Small intestine (tissue), 7 donors: ENCODE results near the gene UBXN11. TPM values are rescaled to one million over a fixed set of nuclear protein-coding genes. Genes with fewer than 3 reads are reported as not detected.
"Not testable (repeated sequence)": the region's sequence is repeated elsewhere in the genome, so short reads cannot be mapped to it uniquely, and the experiment has no call there.

Experiments used
- DNase-seq, 2 donors: peaks; one replicate each; pipeline versions ENCODE4 v3.0.0 to v3.0.0-alpha.2; 2013
- FAIRE-seq: peaks from 2 replicates; lab custom pipeline; 2012; peaks lifted over from hg19 to GRCh38; lab: Jason Lieb, UNC
- H3K27ac ChIP-seq, 3 donors: one replicate each; pipeline ENCODE4 v1.5.1; 2013; ENCODE audit warnings: low read length in 2 of 3, mild to moderate bottlenecking in 2 of 3, control low read depth in 1 of 3, inconsistent platforms in 1 of 3, low read depth in 1 of 3, moderate library complexity in 1 of 3
- H3K27me3 ChIP-seq, 3 donors: one replicate each; pipeline ENCODE4 v1.6.1; 2013; ENCODE audit warnings: low read length in 3 of 3, inconsistent platforms in 1 of 3; ENCODE audit not compliant: control insufficient read depth in 3 of 3, insufficient read depth in 3 of 3
- H3K36me3 ChIP-seq, 3 donors: one replicate each; pipeline ENCODE4 v1.6.1; 2013; ENCODE audit warnings: low read length in 3 of 3, inconsistent platforms in 1 of 3, low read depth in 1 of 3, mild to moderate bottlenecking in 1 of 3, moderate library complexity in 1 of 3; ENCODE audit not compliant: control insufficient read depth in 3 of 3, insufficient read depth in 2 of 3
- H3K4me1 ChIP-seq, 3 donors: one replicate each; pipeline ENCODE4 v1.6.1; 2013; ENCODE audit warnings: low read length in 2 of 3, inconsistent platforms in 1 of 3, low read depth in 1 of 3, mild to moderate bottlenecking in 1 of 3, moderate library complexity in 1 of 3; ENCODE audit not compliant: control insufficient read depth in 3 of 3, insufficient read depth in 2 of 3
- H3K4me3 ChIP-seq, 3 donors: one replicate each; pipeline ENCODE4 v1.5.1; 2013; ENCODE audit warnings: low read length in 3 of 3, control low read depth in 1 of 3, inconsistent platforms in 1 of 3, low read depth in 1 of 3, mild to moderate bottlenecking in 1 of 3, moderate library complexity in 1 of 3
- H3K9me3 ChIP-seq, 2 donors: one replicate each; pipeline ENCODE4 v1.6.1; 2013; ENCODE audit warnings: low read depth in 1 of 2, low read length in 1 of 2; ENCODE audit not compliant: control insufficient read depth in 2 of 2, insufficient read depth in 1 of 2
- WGBS, 3 donors: extraction: QIAGEN DNeasy Blood & Tissue Kit; methylation state at CpG; one replicate each; pipeline ENCODE4 v1.1.7; 2013; 5-methylcytosine and 5-hydroxymethylcytosine counted together
- polyA plus RNA-seq, 4 donors: library from polyadenylated mRNA; stranded (reverse) in 3 of 4; unstranded in 1 of 4; fragments of 200-250 nt in 3 of 4; fragments of 120-200 nt in 1 of 4; gene quantifications; one replicate each; pipeline versions ENCODE4 v1.2.1 to v1.2.3, GENCODE V29; 2013
- donor health status: healthy with polysubstance abuse.
- donor health status: control.
- donor health status: control.
- donor health status: Bipolar disorder and iron deficiency.
- donor health status: healthy.

UBXN11 gene
- polyA plus RNA-seq, 4 donors, result 1.1 to 35.5 (median 11.4) TPM

DNA sequence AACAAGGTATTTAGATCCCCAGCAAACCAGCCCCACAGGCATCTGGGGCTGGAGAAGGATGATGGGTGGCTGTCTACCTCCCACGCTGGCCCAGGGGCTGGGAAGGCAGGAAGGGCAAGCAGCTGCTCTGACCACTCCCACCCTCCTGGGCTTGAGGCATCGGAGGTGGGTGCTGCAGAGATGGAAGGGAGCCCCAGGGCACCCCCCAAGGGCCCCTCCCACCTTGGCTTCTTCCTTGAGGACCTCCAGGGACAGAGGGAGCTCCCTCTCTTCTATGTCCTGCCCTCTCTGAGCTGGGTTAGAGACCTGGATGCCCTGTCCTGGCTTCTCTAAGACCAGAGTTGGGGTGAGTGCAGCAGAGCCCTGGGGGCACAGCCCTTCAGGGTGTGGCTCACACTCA lies 14.5 kb upstream of the UBXN11 start:
- H3K4me1 ChIP-seq, result peaks cover 0 to 4% (median 0%) of the 10 kb centered on the region in 3 donors
- no peaks in the 10 kb centered on the region for H3K27me3 ChIP-seq
- no peaks in the 10 kb centered on the region for H3K9me3 ChIP-seq
- 62 to 80% (median 65%) methylated on average over 2 of the region's 2 CpGs for WGBS, 3 donors
- FAIRE-seq (no peak), DNase-seq (no peak)
- H3K27ac ChIP-seq, result no peak overlapping the region
- peaks cover 0 to 35% (median 4%) of the 10 kb centered on the region in 3 donors for H3K36me3 ChIP-seq
- no peak overlapping the region for H3K4me3 ChIP-seq

DNA sequence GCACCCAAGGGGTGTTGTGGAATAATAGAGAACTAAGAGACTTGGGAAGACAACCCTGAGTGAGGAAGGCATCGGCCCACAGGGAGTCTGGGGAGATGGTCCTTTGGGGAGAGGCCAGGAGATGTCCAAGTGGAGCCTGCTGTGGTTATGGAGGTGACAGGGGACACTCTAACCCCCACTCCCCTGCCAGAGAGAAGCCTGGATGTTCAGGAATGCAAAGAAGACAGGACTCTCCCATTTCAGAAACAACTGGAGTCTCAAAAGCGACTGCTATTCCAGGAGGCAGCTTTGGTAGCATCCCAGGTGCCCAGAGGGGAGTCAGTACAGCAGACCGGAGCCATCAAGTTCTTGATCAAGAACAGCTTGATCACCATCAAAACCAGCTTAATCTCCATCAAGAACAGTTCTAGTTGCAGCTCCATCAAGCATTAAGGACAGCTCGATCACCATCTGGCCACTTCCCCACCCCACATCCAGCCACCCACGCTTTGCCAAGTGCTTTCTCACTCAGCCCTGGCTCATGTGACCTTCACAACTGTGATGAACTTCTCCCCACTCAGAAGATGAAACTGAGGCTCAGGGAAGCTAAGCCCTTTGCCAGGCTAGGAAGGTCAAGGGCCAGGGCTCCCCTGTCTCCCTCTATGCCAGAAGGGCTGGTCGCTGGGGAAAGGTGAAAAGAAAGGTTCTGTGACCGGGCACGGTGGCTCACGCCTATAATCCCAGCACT lies 12.1 kb upstream of the UBXN11 start:
- peak overlapping the region in 1 of 3 donors; percentile 36 for H3K27ac ChIP-seq
- FAIRE-seq, result no peak
- 66 to 77% (median 68%) methylated on average over 9 of the region's 9 CpGs for WGBS, 3 donors
- DNase-seq, result no peak
- H3K9me3 ChIP-seq, result no peaks in the 10 kb centered on the region
- peaks cover 0 to 28% (median 2%) of the 10 kb centered on the region in 3 donors for H3K36me3 ChIP-seq
- peak overlapping the region; percentile 8 to 61 (median 37) for H3K4me3 ChIP-seq
- peaks cover 0 to 4% (median 0%) of the 10 kb centered on the region in 3 donors for H3K4me1 ChIP-seq
- H3K27me3 ChIP-seq, result peaks cover 0 to 2% (median 0%) of the 10 kb centered on the region in 3 donors

DNA sequence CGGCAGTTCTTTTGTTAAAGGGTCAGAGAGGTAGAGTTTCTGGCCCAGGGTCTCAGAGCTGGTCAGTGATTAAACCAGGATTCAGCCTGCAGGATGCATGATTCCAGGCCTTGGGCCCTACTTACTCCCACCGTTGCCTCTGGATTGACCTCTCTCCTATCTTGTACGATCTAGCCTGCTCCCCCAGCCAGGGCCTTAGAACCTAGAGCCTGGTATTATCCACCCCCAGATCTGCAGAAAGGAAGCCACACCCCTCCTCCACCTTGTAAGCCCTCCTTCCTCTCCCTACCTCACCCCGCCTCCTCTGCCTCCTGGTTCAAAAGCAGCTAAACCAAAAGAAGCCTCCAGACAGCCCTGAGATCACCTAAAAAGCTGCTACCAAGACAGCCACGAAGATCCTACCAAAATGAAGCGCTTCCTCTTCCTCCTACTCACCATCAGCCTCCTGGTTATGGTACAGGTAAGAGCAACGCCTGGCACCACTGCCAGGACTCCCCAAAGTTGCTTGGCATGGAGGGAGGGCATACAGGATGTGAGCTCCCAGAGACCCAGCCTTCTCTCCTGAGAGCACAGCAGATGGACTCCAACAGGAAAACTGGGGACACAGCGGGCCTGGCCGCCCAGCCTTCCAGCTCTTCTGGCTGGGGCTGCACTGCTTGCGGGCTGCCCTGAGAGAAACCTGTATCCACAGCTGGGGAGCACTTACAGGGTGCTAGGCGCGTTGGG lies 11.3 kb upstream of the UBXN11 start, which contains the start of gene CD52:
Gene CD52 (plus strand): TSS at position 347 of the 726 bp plus-strand sequence. CDS start 60 bp downstream, at position 407.
- Histone ChIP-seq H3K27ac (peak within 1 kb of the TSS in 2 of 3 donors; percentile 36 to 49), H3K4me3 (peak within 1 kb of the TSS; percentile 8 to 61 (median 37)), H3K4me1 (peaks cover 0 to 4% (median 0%) of the 10 kb centered on the region in 3 donors), H3K27me3 (peaks cover 0 to 2% (median 0%) of the 10 kb centered on the region in 3 donors), H3K36me3 (peaks cover 0 to 22% (median 2%) of the 10 kb centered on the region in 3 donors), H3K9me3 (no peaks in the 10 kb centered on the region)
- FAIRE-seq, result no peak
- DNase-seq, result peak in 1 of 2 donors; percentile 45
- 59 to 78% (median 60%) methylated on average over 12 of the region's 12 CpGs for WGBS, 3 donors

DNA sequence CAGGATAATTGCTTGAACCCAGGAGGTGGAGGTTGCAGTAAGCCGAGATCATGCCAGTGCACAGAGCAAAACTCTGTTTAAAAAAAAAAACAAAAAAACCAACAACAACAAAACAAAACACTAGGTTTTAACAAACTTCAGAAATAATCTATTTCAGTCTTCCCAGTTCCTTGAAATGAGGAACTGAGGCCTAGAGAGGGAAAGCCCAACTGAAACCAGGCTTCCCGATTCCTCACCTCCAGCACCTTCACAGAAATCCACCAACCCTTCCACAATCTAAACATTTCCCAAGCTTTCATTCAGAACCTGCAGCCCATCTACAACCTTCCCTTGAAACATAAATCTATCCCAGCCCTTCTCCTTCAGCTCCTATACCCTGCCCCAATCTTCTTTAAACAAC lies 10.7 kb upstream of the UBXN11 start:
- H3K4me1 ChIP-seq, result peaks cover 0 to 4% (median 0%) of the 10 kb centered on the region in 3 donors
- no peak for FAIRE-seq
- no peak overlapping the region for H3K27ac ChIP-seq
- peaks cover 0 to 2% (median 0%) of the 10 kb centered on the region in 3 donors for H3K27me3 ChIP-seq
- no peaks in the 10 kb centered on the region for H3K9me3 ChIP-seq
- WGBS, 3 donors, result 79 to 92% (median 87%) methylated on average over 2 of the region's 2 CpGs
- no peak for DNase-seq
- H3K4me3 ChIP-seq, result no peak overlapping the region
- H3K36me3 ChIP-seq, result peaks cover 0 to 19% (median 0%) of the 10 kb centered on the region in 3 donors

DNA sequence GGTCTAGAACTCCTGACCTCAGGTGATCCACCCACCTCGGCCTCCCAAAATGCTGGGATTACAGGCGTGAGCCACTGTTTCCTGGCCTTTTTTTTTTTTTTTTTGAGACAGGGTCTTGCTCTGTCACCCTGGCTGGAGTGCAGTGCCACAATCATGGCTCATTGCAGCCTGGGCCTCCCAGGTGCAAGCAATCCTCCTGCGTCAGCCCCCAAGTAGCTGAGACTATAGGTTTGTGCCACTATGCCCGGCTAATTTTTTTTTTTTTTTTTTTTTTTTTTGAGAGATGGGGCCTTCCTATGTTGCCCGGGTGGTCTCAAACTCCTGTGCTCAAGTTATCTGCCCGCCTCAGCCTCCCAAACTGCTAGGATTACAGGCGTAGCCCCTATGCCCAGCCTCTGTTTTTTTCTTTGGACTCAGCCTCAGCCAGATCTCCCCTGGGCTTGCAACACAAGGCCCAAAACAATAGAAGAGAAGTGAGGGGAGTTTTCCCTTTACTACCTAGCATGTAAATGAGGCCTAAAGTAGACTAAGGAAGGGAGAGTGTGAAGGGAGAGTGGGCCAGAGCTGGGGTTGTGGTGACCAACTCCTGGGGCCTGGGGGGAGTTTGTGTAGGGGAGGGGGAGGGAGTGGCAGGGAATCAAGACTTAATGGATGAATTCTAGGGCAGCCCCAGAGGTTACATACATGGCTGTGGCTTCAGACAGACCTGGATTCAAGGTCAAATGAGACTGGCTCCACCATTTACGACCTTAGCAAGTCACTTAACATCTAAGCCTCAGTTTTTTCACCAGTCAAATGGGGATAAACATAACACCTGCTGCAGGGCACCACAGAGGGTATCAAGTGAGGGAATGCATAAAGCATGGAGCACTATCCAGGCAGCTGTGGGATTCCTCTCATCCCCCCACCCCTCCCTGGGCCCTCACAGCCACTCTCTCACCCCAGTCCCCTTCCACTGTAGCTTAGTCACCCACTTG lies 9.7 kb upstream of the UBXN11 start:
- WGBS, 3 donors, result 79 to 86% (median 86%) methylated on average over 8 of the region's 8 CpGs
- no peak for FAIRE-seq

DNA sequence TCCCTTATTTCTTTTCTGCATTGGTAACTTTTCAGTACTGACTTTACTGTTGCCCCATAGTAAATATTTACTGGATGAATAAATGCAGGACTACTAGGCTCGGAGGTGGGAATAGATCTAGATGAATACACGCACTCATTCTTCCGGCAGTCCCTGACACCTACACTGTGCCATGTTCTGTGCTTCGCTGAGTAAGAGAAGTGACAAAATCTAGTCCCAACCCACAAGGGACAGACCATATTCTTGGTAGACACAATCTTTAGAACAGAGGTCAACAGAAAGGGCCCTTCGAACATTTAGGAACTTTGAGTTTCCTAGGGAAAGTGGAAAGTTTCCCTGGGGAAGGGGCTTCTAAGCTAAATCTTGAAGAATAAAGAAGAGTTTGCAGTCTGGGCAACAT lies 8.1 kb upstream of the UBXN11 start:
- no peak for FAIRE-seq
- H3K27ac ChIP-seq, result no peak overlapping the region
- H3K4me1 ChIP-seq, result no peaks in the 10 kb centered on the region
- H3K9me3 ChIP-seq, result no peaks in the 10 kb centered on the region
- peaks cover 0 to 2% (median 0%) of the 10 kb centered on the region in 3 donors for H3K27me3 ChIP-seq
- H3K4me3 ChIP-seq, result no peak overlapping the region
- DNase-seq, result no peak
- no peaks in the 10 kb centered on the region for H3K36me3 ChIP-seq
- 77 to 86% (median 78%) methylated on average over 5 of the region's 5 CpGs for WGBS, 3 donors

More for the DNA sequence above, 9.7 kb upstream of the UBXN11 start:
- Histone ChIP-seq H3K36me3 (peaks cover 0 to 11% (median 0%) of the 10 kb centered on the region in 3 donors), H3K9me3 (no peaks in the 10 kb centered on the region), H3K4me3 (no peak overlapping the region), H3K4me1 (peaks cover 0 to under 1% (median 0%) of the 10 kb centered on the region in 3 donors), H3K27ac (no peak overlapping the region), H3K27me3 (peaks cover 0 to 2% (median 0%) of the 10 kb centered on the region in 3 donors)
- no peak for DNase-seq

DNA sequence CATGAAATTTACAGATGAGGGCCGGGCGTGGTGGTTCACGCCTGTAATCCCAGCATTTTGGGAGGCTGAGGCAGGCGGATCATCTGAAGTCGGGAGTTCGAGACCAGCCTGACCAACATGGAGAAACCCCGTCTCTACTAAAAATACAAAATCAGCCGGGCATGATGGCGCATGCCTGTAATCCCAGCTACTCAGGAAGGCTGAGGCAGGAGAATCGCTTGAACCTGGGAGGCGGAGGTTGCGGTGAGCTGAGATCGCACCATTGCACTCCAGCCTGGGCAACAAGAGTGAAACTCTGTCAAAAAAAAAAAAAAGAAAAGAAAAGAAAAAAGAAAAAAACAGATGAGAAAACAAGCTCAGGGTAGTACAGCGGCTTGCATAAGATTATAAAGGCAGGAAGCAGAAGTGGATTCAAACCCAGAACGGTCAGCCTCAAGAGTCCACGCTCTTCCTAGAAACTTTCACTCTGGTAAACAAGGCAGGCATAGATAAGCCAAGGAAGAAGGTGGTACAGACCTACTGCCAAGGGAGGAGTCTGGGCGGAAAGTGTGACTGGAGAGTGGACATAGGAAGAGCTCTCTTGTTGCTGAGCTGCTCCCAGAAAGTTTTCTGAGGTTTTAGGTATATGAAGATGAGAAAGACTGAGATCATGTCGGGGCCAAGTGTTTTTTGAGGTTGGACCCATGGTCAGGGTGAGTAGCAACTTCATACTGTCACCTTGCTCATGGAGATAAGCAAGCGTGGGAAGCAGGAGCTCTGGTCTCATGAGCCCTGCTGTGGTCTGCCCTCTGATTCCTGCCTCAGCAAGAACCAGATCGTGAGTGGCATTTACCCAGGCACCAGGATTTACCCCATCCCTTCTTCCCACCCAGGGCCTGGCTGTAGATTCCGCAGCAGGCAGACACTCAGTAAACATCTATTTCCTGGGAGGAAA lies 1.8 kb upstream of the UBXN11 start:
- Histone ChIP-seq H3K27ac (peak overlapping the region in 1 of 3 donors; percentile 61), H3K4me1 (peaks cover 0 to 13% (median 2%) of the 10 kb centered on the region in 3 donors)
- DNase-seq, H3K9me3 ChIP-seq, FAIRE-seq, H3K36me3 ChIP-seq, H3K4me3 ChIP-seq, H3K27me3 ChIP-seq: not testable (repeated sequence)
- 78 to 85% (median 84%) methylated on average over 21 of the region's 21 CpGs for WGBS, 3 donors
